Fibroblast of lung (primary cell): ENCODE results near the gene KIF3A. TPM values are rescaled to one million over a fixed set of nuclear protein-coding genes. Genes with fewer than 3 reads are reported as not detected.

ENCODE experiments used
- DNase-seq, 2 donors: peaks; one replicate each; pipeline versions ENCODE4 v3.0.0 to v3.0.0-alpha.2; 2010; ENCODE audit warnings: low read depth in 2 of 2
- H2AFZ ChIP-seq: 2 replicates; pipeline ENCODE4 v1.5.1; 2012; ENCODE audit warnings: low read length, control low read depth, inconsistent platforms
- H3K27ac ChIP-seq: 2 replicates; pipeline ENCODE4 v1.5.1; 2011; ENCODE audit warnings: low read length, control low read depth; ENCODE audit not compliant: insufficient read depth
- H3K27me3 ChIP-seq: 2 replicates; pipeline ENCODE4 v1.5.1; 2011; ENCODE audit warnings: mild to moderate bottlenecking, low read length; ENCODE audit not compliant: control insufficient read depth, insufficient read depth
- H3K36me3 ChIP-seq: 2 replicates; pipeline ENCODE4 v1.5.1; 2011; ENCODE audit warnings: low read length; ENCODE audit not compliant: control insufficient read depth, insufficient read depth
- H3K4me1 ChIP-seq: 2 replicates; pipeline ENCODE4 v1.5.1; 2011; ENCODE audit warnings: low read length; ENCODE audit not compliant: control insufficient read depth, insufficient read depth; ENCODE audit errors: extremely low read depth
- H3K4me2 ChIP-seq: 2 replicates; pipeline ENCODE4 v1.5.1; 2011; ENCODE audit warnings: low read length, control low read depth; ENCODE audit not compliant: insufficient read depth; ENCODE audit errors: extremely low read depth
- H3K4me3 ChIP-seq, 4 experiments: fragments of 200-600 bp in 1 of 4; sonication (generic) in 1 of 4; replicated peaks in 1 of 4; 2 replicates each; pipeline ENCODE4 v1.5.1; 2011 to 2016; ENCODE audit warnings: low read length in 4 of 4, low read depth in 3 of 4, mild to moderate bottlenecking in 3 of 4, control low read depth in 2 of 4, inconsistent platforms in 1 of 4, mixed read lengths in 1 of 4; ENCODE audit not compliant: insufficient read depth in 1 of 4; ENCODE audit errors: control extremely low read depth in 1 of 4
- H3K79me2 ChIP-seq: 2 replicates; pipeline ENCODE4 v1.5.1; 2012; ENCODE audit warnings: mild to moderate bottlenecking, low read length, inconsistent platforms; ENCODE audit not compliant: control insufficient read depth, insufficient read depth
- H3K9ac ChIP-seq: 2 replicates; pipeline ENCODE4 v1.5.1; 2011; ENCODE audit warnings: mild to moderate bottlenecking, low read length, control low read depth; ENCODE audit not compliant: insufficient read depth
- H3K9me3 ChIP-seq: 2 replicates; pipeline ENCODE4 v1.5.1; 2012; ENCODE audit warnings: low read depth, low read length; ENCODE audit not compliant: control insufficient read depth, insufficient read depth
- H4K20me1 ChIP-seq: 2 replicates; pipeline ENCODE4 v1.5.1; 2011; ENCODE audit warnings: low read length; ENCODE audit not compliant: control insufficient read depth, insufficient read depth; ENCODE audit errors: extremely low read depth
- EZH2 ChIP-seq: IDR thresholded peaks from 2 replicates; pipeline ENCODE4 v1.5.1; 2012; ENCODE audit warnings: low read length, control low read depth, mild to moderate bottlenecking; ENCODE audit errors: missing control alignments
- polyA plus RNA-seq, 2 donors: library from polyadenylated mRNA; depleted of rRNA in 1 of 2; stranded (reverse) in 1 of 2; unstranded in 1 of 2; fragments of >200 nt; gene quantifications; 2 replicates each; pipeline ENCODE4 v1.2.1, GENCODE V29; 2011 to 2012; ENCODE audit warnings: missing spikeins in 1 of 2
- total RNA-seq: library from RNA; depleted of rRNA; stranded (reverse); fragments of >200 nt; gene quantifications from 2 replicates; pipeline ENCODE4 v1.2.1, GENCODE V29; 2014
- TF ChIP-seq, protein P1 (sequence below), 2 donors: IDR thresholded peaks in 1 of 2; conservative IDR thresholded peaks in 1 of 2; 1 replicate in 1 of 2; 2 replicates in 1 of 2; pipeline ENCODE4 v1.5.1; 2011 to 2012; ENCODE audit warnings: low read length in 2 of 2, control low read depth in 1 of 2, inconsistent platforms in 1 of 2, low read depth in 1 of 2, mild to moderate bottlenecking in 1 of 2

The KIF3A gene
- total and polyA plus RNA-seq, 2 donors (not counting 1 experiment from before 2014, with no cell fraction given): 8.8 to 11.2 TPM

DNA sequence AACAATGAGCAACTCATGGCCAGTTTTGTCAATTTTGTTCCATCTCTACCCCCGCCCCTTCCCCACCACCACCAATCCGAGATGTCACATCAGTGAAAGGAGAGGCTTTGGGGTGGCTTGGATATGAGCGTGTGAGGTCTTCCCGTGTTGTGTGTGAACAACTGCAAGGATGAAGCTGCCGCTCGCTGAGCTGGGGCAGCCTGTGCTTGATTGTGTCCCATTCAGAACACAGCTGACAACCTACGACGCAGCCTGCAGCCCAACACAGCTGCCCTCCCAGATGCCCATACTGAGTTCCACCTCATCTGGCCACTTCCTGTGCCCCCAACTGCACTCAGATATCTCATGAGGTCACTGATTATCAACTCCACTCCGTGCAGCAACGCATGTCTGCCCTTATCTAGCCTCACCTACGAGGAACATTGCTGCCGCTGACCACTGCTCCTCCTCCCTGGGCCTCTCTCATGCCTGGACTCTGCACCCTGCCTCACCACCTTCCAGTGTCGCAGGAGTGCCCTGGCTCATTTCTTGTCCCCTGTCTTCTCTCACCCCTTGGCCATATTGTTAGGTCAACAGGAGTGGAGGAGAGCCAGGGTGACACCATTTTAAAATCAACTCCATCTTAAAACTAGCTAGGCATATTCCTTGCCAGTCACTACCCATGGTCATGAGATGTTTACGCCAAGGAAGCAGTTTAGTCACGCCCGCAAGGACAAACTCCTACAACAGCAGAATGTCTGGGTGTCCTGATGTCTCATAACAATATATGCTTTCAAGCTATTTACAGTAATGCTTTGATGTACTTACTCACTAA is 70.8 kb downstream of the KIF3A start:
- no peak for DNase-seq
- Histone ChIP-seq H3K4me2 (no peak overlapping the region), H3K9ac (no peak overlapping the region)

DNA sequence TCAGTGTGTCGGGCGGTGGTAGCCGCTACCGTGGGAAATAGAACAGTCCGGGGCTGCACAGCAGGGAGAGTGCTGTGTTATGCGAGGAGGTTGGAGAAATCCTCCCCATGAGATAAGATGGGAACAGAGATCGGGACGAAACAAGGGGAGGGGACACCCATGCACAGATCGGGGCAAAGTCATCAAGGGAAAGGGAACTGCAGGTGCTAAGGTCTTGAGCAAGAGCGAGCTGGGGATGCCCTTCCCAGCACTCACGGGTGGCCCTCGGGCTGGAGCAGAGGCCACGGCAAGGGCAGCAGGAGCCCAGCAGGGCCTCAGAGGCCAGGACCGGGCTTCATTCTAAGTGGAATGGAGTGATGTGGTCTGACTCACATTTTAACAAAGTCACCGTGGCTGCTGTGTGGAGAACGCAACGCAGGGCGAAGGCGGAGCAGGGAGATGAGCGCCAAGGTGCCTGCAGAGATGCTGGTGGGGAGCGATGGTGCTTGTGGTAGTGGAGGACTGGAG is 71.7 kb downstream of the KIF3A start:
- Histone ChIP-seq H3K4me2 (no peak overlapping the region), H4K20me1 (no peaks in the 10 kb centered on the region), H2AFZ (no peak overlapping the region), H3K9me3 (no peaks in the 10 kb centered on the region), H3K4me3 (no peak overlapping the region), H3K79me2 (no peaks in the 10 kb centered on the region), H3K27ac (no peak overlapping the region), H3K27me3 (no peaks in the 10 kb centered on the region), H3K36me3 (no peaks in the 10 kb centered on the region), H3K9ac (no peak overlapping the region), H3K4me1 (peaks cover 2% of the 10 kb centered on the region)
- TF ChIP-seq EZH2: no peak
- TF ChIP-seq, protein P1, sequence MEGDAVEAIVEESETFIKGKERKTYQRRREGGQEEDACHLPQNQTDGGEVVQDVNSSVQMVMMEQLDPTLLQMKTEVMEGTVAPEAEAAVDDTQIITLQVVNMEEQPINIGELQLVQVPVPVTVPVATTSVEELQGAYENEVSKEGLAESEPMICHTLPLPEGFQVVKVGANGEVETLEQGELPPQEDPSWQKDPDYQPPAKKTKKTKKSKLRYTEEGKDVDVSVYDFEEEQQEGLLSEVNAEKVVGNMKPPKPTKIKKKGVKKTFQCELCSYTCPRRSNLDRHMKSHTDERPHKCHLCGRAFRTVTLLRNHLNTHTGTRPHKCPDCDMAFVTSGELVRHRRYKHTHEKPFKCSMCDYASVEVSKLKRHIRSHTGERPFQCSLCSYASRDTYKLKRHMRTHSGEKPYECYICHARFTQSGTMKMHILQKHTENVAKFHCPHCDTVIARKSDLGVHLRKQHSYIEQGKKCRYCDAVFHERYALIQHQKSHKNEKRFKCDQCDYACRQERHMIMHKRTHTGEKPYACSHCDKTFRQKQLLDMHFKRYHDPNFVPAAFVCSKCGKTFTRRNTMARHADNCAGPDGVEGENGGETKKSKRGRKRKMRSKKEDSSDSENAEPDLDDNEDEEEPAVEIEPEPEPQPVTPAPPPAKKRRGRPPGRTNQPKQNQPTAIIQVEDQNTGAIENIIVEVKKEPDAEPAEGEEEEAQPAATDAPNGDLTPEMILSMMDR (conservative IDR thresholded peaks at IDR 0.05 in 1 of 2, IDR thresholded peaks at IDR 0.05 in 1 of 2; ENCODE audit: low read depth in 1 of 2, low read length in 2 of 2): no peak
- no peak for DNase-seq

More for the DNA sequence above, 70.8 kb downstream of the KIF3A start:
- peaks cover 2% of the 10 kb centered on the region for H3K4me1 ChIP-seq
- H3K27me3 ChIP-seq: no peaks in the 10 kb centered on the region
- no peaks in the 10 kb centered on the region for H3K9me3 ChIP-seq
- H3K4me3 ChIP-seq: no peak overlapping the region
- H4K20me1 ChIP-seq: no peaks in the 10 kb centered on the region
- H3K27ac ChIP-seq: no peak overlapping the region
- no peaks in the 10 kb centered on the region for H3K36me3 ChIP-seq
- H2AFZ ChIP-seq: no peak overlapping the region
- no peaks in the 10 kb centered on the region for H3K79me2 ChIP-seq
- no peak for TF ChIP-seq EZH2
- TF ChIP-seq, protein P1 (conservative IDR thresholded peaks at IDR 0.05 in 1 of 2, IDR thresholded peaks at IDR 0.05 in 1 of 2; ENCODE audit: low read depth in 1 of 2, low read length in 2 of 2): no peak

DNA sequence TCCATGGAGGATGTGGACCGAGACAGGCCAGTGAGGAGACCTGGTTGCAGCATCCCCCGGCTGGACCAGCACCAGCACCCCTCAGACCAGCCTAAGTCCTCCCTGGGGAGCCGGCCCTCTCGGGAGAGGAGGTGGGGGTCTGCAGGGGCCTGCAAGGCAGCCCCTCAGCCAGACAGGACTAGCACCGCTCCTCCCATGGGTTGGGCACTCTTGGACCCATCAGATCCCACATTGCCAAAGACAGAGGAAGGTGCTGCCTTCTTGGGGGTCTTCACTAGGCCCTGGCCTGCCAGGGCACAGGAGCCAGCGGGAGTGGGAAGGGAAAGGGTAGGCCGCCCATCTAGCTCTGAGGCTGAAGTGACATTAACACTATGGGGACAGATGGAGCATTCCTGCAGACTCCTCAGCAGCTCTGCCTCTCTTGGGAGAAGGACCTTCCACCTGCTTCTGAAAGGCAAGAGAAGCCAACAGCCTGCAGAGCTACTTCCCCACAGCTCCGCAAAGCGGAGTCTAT is 72.6 kb downstream of the KIF3A start:
- DNase-seq: no peak
- Histone ChIP-seq H3K36me3 (no peaks in the 10 kb centered on the region), H2AFZ (no peak overlapping the region), H3K4me1 (peaks cover 2% of the 10 kb centered on the region), H3K27ac (no peak overlapping the region), H3K4me2 (no peak overlapping the region), H3K9me3 (no peaks in the 10 kb centered on the region), H3K27me3 (no peaks in the 10 kb centered on the region), H4K20me1 (no peaks in the 10 kb centered on the region), H3K79me2 (no peaks in the 10 kb centered on the region), H3K4me3 (no peak overlapping the region), H3K9ac (no peak overlapping the region)
- TF ChIP-seq EZH2: no peak
- TF ChIP-seq, protein P1 (conservative IDR thresholded peaks at IDR 0.05 in 1 of 2, IDR thresholded peaks at IDR 0.05 in 1 of 2; ENCODE audit: low read depth in 1 of 2, low read length in 2 of 2): no peak
